GM13977 (cell line): ENCODE results near the gene TMEM190.

ENCODE experiments used
- DNase-seq: peaks from one replicate; pipeline ENCODE4 v3.0.0; 2012; ENCODE audit warnings: low spot score
- CTCF ChIP-seq: IDR thresholded peaks from 2 replicates; pipeline ENCODE4 v1.5.1; 2012; ENCODE audit warnings: mild to moderate bottlenecking, control low read depth; ENCODE audit not compliant: insufficient read depth; ENCODE audit errors: extremely low read depth, missing control alignments
- in situ Hi-C: fragments of 300-500 bp; cut with MboI; formaldehyde crosslinking; loops from one replicate; pipeline ENCODE4 v1.12.0; 2022; ENCODE audit warnings: low sequenced_read_pairs, low pct_unique_long_range_greater_than_20kb, mixed read lengths, inconsistent platforms; ENCODE audit not compliant: unreplicated experiment

The TMEM190 gene

GRCh38 chr19:55346725-55347441, 29.7 kb upstream of the TMEM190 start:
- no peak for TF ChIP-seq CTCF
- no peak for DNase-seq
- in situ Hi-C loops: no loop called here

GRCh38 chr19:55347442-55348009, 29.1 kb upstream of the TMEM190 start:
- TF ChIP-seq CTCF: no peak
- DNase-seq: no peak
- in situ Hi-C loops: no loop called here

- TF ChIP-seq CTCF: no peak
- DNase-seq: no peak
- in situ Hi-C loops: no loop called here
Measured at GRCh38 chr19:55348317-55349034, 28.1 kb upstream of the TMEM190 start.

- no peak for TF ChIP-seq CTCF
- DNase-seq: no peak
- in situ Hi-C loops: no loop called here
Measured at GRCh38 chr19:55350620-55351315, 25.9 kb upstream of the TMEM190 start.

GRCh38 chr19:55352040-55352439, 24.6 kb upstream of the TMEM190 start:
- no peak for TF ChIP-seq CTCF
- DNase-seq: no peak
- in situ Hi-C loops: no loop called here

GRCh38 chr19:55352549-55353145, 24.0 kb upstream of the TMEM190 start:
- DNase-seq: no peak
- TF ChIP-seq CTCF: no peak
- in situ Hi-C loops: no loop called here
